ENCODE data around the gene PHLPP1.
A peak's percentile ranks its signal among the peaks of the same experiment; 100 is the strongest.
"Not testable (repeated sequence)": the region's sequence is repeated elsewhere in the genome, so short reads cannot be mapped to it uniquely, and the experiment has no call there.

The PHLPP1 gene

GRCh38 chr18:62715436-62715758 lies at the start of gene PHLPP1:
Gene PHLPP1 (plus strand): TSS chr18:62715541. CDS start chr18:62715684, 143 bp downstream.
- CTCF ChIA-PET = interaction anchor here (0.6 to 4.2 kb wide), 17 partner anchors 13 to 501 kb away, joined by 3 to 70 read pairs (median 4); no protein-coding TSS in a partner anchor
- Mint-ChIP-seq H3K9me3 (no peaks in the 10 kb centered on the region), H3K27ac (peak within 1 kb of the TSS; percentile 90), H3K36me3 (no peaks in the 10 kb centered on the region), H3K4me1 (peaks cover 24% of the 10 kb centered on the region), H3K4me3 (peak within 1 kb of the TSS; percentile 85), H3K27me3 (peaks cover 25% of the 10 kb centered on the region)
- no peak for DNase-seq

GRCh38 chr18:62669225-62669624 lies 46.1 kb upstream of the PHLPP1 start:
- H3K27ac Mint-ChIP-seq = no peak overlapping the region
- CTCF ChIA-PET = no interaction called here
- no peak overlapping the region for H3K4me3 Mint-ChIP-seq
- no peak for DNase-seq
- H3K4me1 Mint-ChIP-seq = no peaks in the 10 kb centered on the region
- peaks cover 2% of the 10 kb centered on the region for H3K9me3 Mint-ChIP-seq
- H3K36me3 Mint-ChIP-seq = no peaks in the 10 kb centered on the region
- H3K27me3 Mint-ChIP-seq = peaks cover 11% of the 10 kb centered on the region

- CTCF ChIA-PET = interaction anchor here (0.6 to 0.7 kb wide), 3 partner anchors 15 to 156 kb away, joined by 3 to 4 read pairs (median 3); no protein-coding TSS in a partner anchor
- Mint-ChIP-seq H3K27me3 (peaks cover 11% of the 10 kb centered on the region), H3K36me3 (no peaks in the 10 kb centered on the region)
Measured at GRCh38 chr18:62670573-62670972, 44.8 kb upstream of the PHLPP1 start.

GRCh38 chr18:62672600-62672999 lies 42.7 kb upstream of the PHLPP1 start:
- H3K27me3 Mint-ChIP-seq = peaks cover 11% of the 10 kb centered on the region
- H3K9me3 Mint-ChIP-seq = peaks cover 5% of the 10 kb centered on the region
- no peaks in the 10 kb centered on the region for H3K4me1 Mint-ChIP-seq
- H3K4me3 Mint-ChIP-seq = no peak overlapping the region
- CTCF ChIA-PET = no interaction called here
- no peaks in the 10 kb centered on the region for H3K36me3 Mint-ChIP-seq
- no peak for DNase-seq
- no peak overlapping the region for H3K27ac Mint-ChIP-seq

More at GRCh38 chr18:62670573-62670972, 44.8 kb upstream of the PHLPP1 start:
- Mint-ChIP-seq H3K4me3 (no peak overlapping the region), H3K27ac (no peak overlapping the region), H3K4me1 (no peaks in the 10 kb centered on the region), H3K9me3 (peaks cover 4% of the 10 kb centered on the region)
- no peak for DNase-seq

GRCh38 chr18:62678847-62679485 lies 36.4 kb upstream of the PHLPP1 start:
- H3K9me3 Mint-ChIP-seq = peaks cover 3% of the 10 kb centered on the region
- CTCF ChIA-PET = no interaction called here
- H3K4me3 Mint-ChIP-seq = no peak overlapping the region
- H3K27me3 Mint-ChIP-seq = peaks cover 7% of the 10 kb centered on the region
- DNase-seq = no peak
- no peaks in the 10 kb centered on the region for H3K4me1 Mint-ChIP-seq
- H3K27ac Mint-ChIP-seq = no peak overlapping the region
- no peaks in the 10 kb centered on the region for H3K36me3 Mint-ChIP-seq

GRCh38 chr18:62682371-62682770 lies 33.0 kb upstream of the PHLPP1 start:
- Mint-ChIP-seq H3K4me3 (no peak overlapping the region), H3K27ac (no peak overlapping the region)

GRCh38 chr18:62683935-62684334 lies 31.4 kb upstream of the PHLPP1 start:
- Mint-ChIP-seq H3K27ac (no peak overlapping the region), H3K9me3 (peaks cover 11% of the 10 kb centered on the region), H3K27me3 (peaks cover 4% of the 10 kb centered on the region), H3K4me1 (no peaks in the 10 kb centered on the region), H3K4me3 (no peak overlapping the region), H3K36me3 (no peaks in the 10 kb centered on the region)
- DNase-seq = no peak
- CTCF ChIA-PET = no interaction called here

More at GRCh38 chr18:62682371-62682770, 33.0 kb upstream of the PHLPP1 start:
- no peak for DNase-seq
- Mint-ChIP-seq H3K9me3 (peaks cover 3% of the 10 kb centered on the region), H3K36me3 (no peaks in the 10 kb centered on the region), H3K4me1 (no peaks in the 10 kb centered on the region), H3K27me3 (peaks cover 4% of the 10 kb centered on the region)
- CTCF ChIA-PET = no interaction called here

- CTCF ChIA-PET = no interaction called here
- peaks cover 5% of the 10 kb centered on the region for H3K27me3 Mint-ChIP-seq
- H3K27ac Mint-ChIP-seq = no peak overlapping the region
- no peaks in the 10 kb centered on the region for H3K4me1 Mint-ChIP-seq
- peaks cover 29% of the 10 kb centered on the region for H3K9me3 Mint-ChIP-seq
- H3K36me3 Mint-ChIP-seq = no peaks in the 10 kb centered on the region
- H3K4me3 Mint-ChIP-seq = no peak overlapping the region
- no peak for DNase-seq
Measured at GRCh38 chr18:62688743-62689317, 26.5 kb upstream of the PHLPP1 start.

- Mint-ChIP-seq H3K36me3 (no peaks in the 10 kb centered on the region), H3K27me3 (peaks cover 11% of the 10 kb centered on the region), H3K4me3 (no peak overlapping the region), H3K9me3 (peaks cover 29% of the 10 kb centered on the region), H3K4me1 (no peaks in the 10 kb centered on the region), H3K27ac (no peak overlapping the region)
- CTCF ChIA-PET = no interaction called here
- no peak for DNase-seq
Measured at GRCh38 chr18:62690236-62690815, 25.0 kb upstream of the PHLPP1 start.

- Mint-ChIP-seq H3K4me1 (no peaks in the 10 kb centered on the region), H3K9me3 (peaks cover 19% of the 10 kb centered on the region), H3K4me3 (no peak overlapping the region), H3K27me3 (peaks cover 11% of the 10 kb centered on the region), H3K36me3 (no peaks in the 10 kb centered on the region), H3K27ac (no peak overlapping the region)
- CTCF ChIA-PET = interaction anchor here (1.1 kb wide), 1 partner anchor 109 kb away, joined by 3 read pairs; no protein-coding TSS in a partner anchor
- DNase-seq = no peak
Measured at GRCh38 chr18:62693659-62694058, 21.7 kb upstream of the PHLPP1 start.

- H3K9me3 Mint-ChIP-seq = no peaks in the 10 kb centered on the region
- peaks cover 16% of the 10 kb centered on the region for H3K27me3 Mint-ChIP-seq
- no peak for DNase-seq
- no peak overlapping the region for H3K4me3 Mint-ChIP-seq
- no peaks in the 10 kb centered on the region for H3K4me1 Mint-ChIP-seq
- H3K27ac Mint-ChIP-seq = no peak overlapping the region
- CTCF ChIA-PET = no interaction called here
- no peaks in the 10 kb centered on the region for H3K36me3 Mint-ChIP-seq
Measured at GRCh38 chr18:62697636-62698035, 17.7 kb upstream of the PHLPP1 start.

- Mint-ChIP-seq H3K36me3 (no peaks in the 10 kb centered on the region), H3K27me3 (peaks cover 16% of the 10 kb centered on the region), H3K4me3 (no peak overlapping the region), H3K27ac (no peak overlapping the region), H3K4me1 (no peaks in the 10 kb centered on the region), H3K9me3 (no peaks in the 10 kb centered on the region)
- CTCF ChIA-PET = interaction anchor here (0.5 to 1.5 kb wide), 3 partner anchors 13 to 256 kb away, joined by 3 to 4 read pairs (median 3); partner anchors contain the start of gene PHLPP1
- no peak for DNase-seq
Measured at GRCh38 chr18:62702259-62702658, 13.1 kb upstream of the PHLPP1 start.

- H3K4me3 Mint-ChIP-seq, CTCF ChIA-PET, H3K27ac Mint-ChIP-seq, H3K4me1 Mint-ChIP-seq, H3K9me3 Mint-ChIP-seq, H3K36me3 Mint-ChIP-seq, DNase-seq: not testable (repeated sequence)
- peaks cover 20% of the 10 kb centered on the region for H3K27me3 Mint-ChIP-seq
Measured at GRCh38 chr18:62706879-62707278, 8.5 kb upstream of the PHLPP1 start.

GRCh38 chr18:62709908-62710307 lies 5.4 kb upstream of the PHLPP1 start:
- not testable (repeated sequence) for H3K9me3 Mint-ChIP-seq, H3K4me1 Mint-ChIP-seq, H3K27ac Mint-ChIP-seq, H3K4me3 Mint-ChIP-seq, DNase-seq, H3K36me3 Mint-ChIP-seq, H3K27me3 Mint-ChIP-seq
- CTCF ChIA-PET = interaction anchor here (2.1 kb wide), 1 partner anchor 248 kb away, joined by 13 read pairs; no protein-coding TSS in a partner anchor

GRCh38 chr18:62710417-62710816 lies 4.9 kb upstream of the PHLPP1 start:
- Mint-ChIP-seq H3K36me3 (no peaks in the 10 kb centered on the region), H3K9me3 (no peaks in the 10 kb centered on the region), H3K4me3 (no peak overlapping the region), H3K4me1 (peaks cover 7% of the 10 kb centered on the region), H3K27me3 (peaks cover 10% of the 10 kb centered on the region), H3K27ac (no peak overlapping the region)
- CTCF ChIA-PET = interaction anchor here (2.1 kb wide), 1 partner anchor 248 kb away, joined by 13 read pairs; no protein-coding TSS in a partner anchor
- no peak for DNase-seq
